GM04504 (cell line): ENCODE data around the gene RTN4.

ENCODE experiments used
- DNase-seq: peaks from one replicate; pipeline ENCODE4 v3.0.0-alpha.2; 2012; ENCODE audit warnings: low read depth

RTN4 gene

GRCh38 chr2:55038428-55038827 lies 11.8 kb downstream of the RTN4 start:
- DNase-seq, result no peak

GRCh38 chr2:55035716-55036115 lies 14.5 kb downstream of the RTN4 start:
- DNase-seq, result no peak

- no peak for DNase-seq
These were observed 16.3 kb downstream of the RTN4 start for GRCh38 chr2:55033921-55034320.

- DNase-seq, result no peak
These were observed 17.0 kb downstream of the RTN4 start for GRCh38 chr2:55033076-55033742.

- no peak for DNase-seq
These were observed 18.7 kb downstream of the RTN4 start for GRCh38 chr2:55031505-55031904.

- no peak for DNase-seq
These were observed 19.5 kb downstream of the RTN4 start for GRCh38 chr2:55030766-55031165.

- no peak for DNase-seq
These were observed 21.2 kb downstream of the RTN4 start for GRCh38 chr2:55029098-55029497.

GRCh38 chr2:55027226-55027625 lies 23.0 kb downstream of the RTN4 start:
- DNase-seq, result no peak

GRCh38 chr2:55026202-55026601 lies 24.0 kb downstream of the RTN4 start:
- DNase-seq, result peak; percentile 28

GRCh38 chr2:55025627-55026026 lies 24.6 kb downstream of the RTN4 start:
- no peak for DNase-seq

GRCh38 chr2:55025082-55025481 lies 25.2 kb downstream of the RTN4 start:
- DNase-seq, result no peak

GRCh38 chr2:55022476-55022875 lies 27.8 kb downstream of the RTN4 start:
- no peak for DNase-seq

GRCh38 chr2:55019526-55020258 lies 30.6 kb downstream of the RTN4 start:
- no peak for DNase-seq

GRCh38 chr2:55018619-55019018 lies 31.6 kb downstream of the RTN4 start:
- DNase-seq, result no peak

GRCh38 chr2:55017880-55018279 lies 32.4 kb downstream of the RTN4 start:
- no peak for DNase-seq

- DNase-seq, result no peak
These were observed 32.8 kb downstream of the RTN4 start for GRCh38 chr2:55017428-55017827.

- peak; percentile 70 for DNase-seq
These were observed 35.0 kb downstream of the RTN4 start for GRCh38 chr2:55014962-55015939.

- no peak for DNase-seq
These were observed 36.3 kb downstream of the RTN4 start for GRCh38 chr2:55013936-55014335.

GRCh38 chr2:55012672-55013484 lies 37.4 kb downstream of the RTN4 start:
- no peak for DNase-seq

GRCh38 chr2:55011831-55012671 lies 38.2 kb downstream of the RTN4 start:
- DNase-seq, result no peak

GRCh38 chr2:55010915-55011314 lies 39.3 kb downstream of the RTN4 start:
- peak; percentile 19 for DNase-seq
